Thyroid gland (tissue), 4 donors: ENCODE results near the gene ATF6. TPM values are rescaled to one million over a fixed set of nuclear protein-coding genes. Genes with fewer than 3 reads are reported as not detected.
"Not testable (repeated sequence)": the region's sequence is repeated elsewhere in the genome, so short reads cannot be mapped to it uniquely, and the experiment has no call there.

Experiments used
- DNase-seq, 2 donors: peaks; one replicate each; pipeline ENCODE4 v3.0.0-alpha.2; 2019
- H3K27ac ChIP-seq, 3 donors: fragments of 200-600 bp; sonication (generic); 1 replicate in 2 of 3; 2 replicates in 1 of 3; pipeline ENCODE4 v1.5.1; 2016 to 2019; ENCODE audit warnings: mild to moderate bottlenecking in 1 of 3, moderate library complexity in 1 of 3
- H3K27me3 ChIP-seq: fragments of 200-600 bp; sonication (generic); one replicate; pipeline ENCODE4 v1.5.1; 2019
- H3K36me3 ChIP-seq, 2 donors: fragments of 200-600 bp; sonication (generic); one replicate each; pipeline ENCODE4 v1.5.1; 2016 to 2019
- H3K4me1 ChIP-seq, 2 donors: fragments of 200-600 bp; sonication (generic); one replicate each; pipeline ENCODE4 v1.5.1; 2017 to 2019
- H3K4me3 ChIP-seq, 3 donors: fragments of 200-600 bp; sonication (generic); replicated peaks in 1 of 3; 1 replicate in 2 of 3; 2 replicates in 1 of 3; pipeline ENCODE4 v1.5.1; 2016; ENCODE audit warnings: mild to moderate bottlenecking in 1 of 3
- H3K9me3 ChIP-seq: fragments of 200-600 bp; sonication (generic); one replicate; pipeline ENCODE4 v1.5.1; 2017
- POLR2A ChIP-seq, 2 donors: fragments of 450-650 bp; IDR thresholded peaks; one replicate each; pipeline ENCODE4 v1.6.1; 2017; ENCODE audit warnings: antibody characterized with exemption in 2 of 2, mild to moderate bottlenecking in 2 of 2, moderate library complexity in 1 of 2
- WGBS, 2 donors: methylation state at CpG; one replicate each; pipeline ENCODE4 v1.1.5; 2017; 5-methylcytosine and 5-hydroxymethylcytosine counted together
- intact Hi-C: fragments of 100-400 bp; cut with DNase I; formaldehyde crosslinking; loops from one replicate; pipeline ENCODE4 v1.15.1; 2023
- total RNA-seq, 4 donors: library from RNA; depleted of rRNA; stranded (reverse); fragments of >200 nt; gene quantifications; one replicate each; pipeline ENCODE4 v1.2.3, GENCODE V29; 2016
- TF ChIP-seq, protein P1 (sequence below), 6 experiments: fragments of 200-600 bp in 3 of 6; fragments of 450-650 bp in 3 of 6; sonication (generic) in 3 of 6; IDR thresholded peaks; one replicate each; pipeline ENCODE4 v1.5.1; 2016 to 2019; ENCODE audit warnings: antibody characterized with exemption in 6 of 6, mild to moderate bottlenecking in 2 of 6, inconsistent platforms in 1 of 6, moderate library complexity in 1 of 6

ATF6 gene
- total RNA-seq, 4 donors from 2014 or later = 35.8 to 45.6 (median 38.7) TPM

DNA sequence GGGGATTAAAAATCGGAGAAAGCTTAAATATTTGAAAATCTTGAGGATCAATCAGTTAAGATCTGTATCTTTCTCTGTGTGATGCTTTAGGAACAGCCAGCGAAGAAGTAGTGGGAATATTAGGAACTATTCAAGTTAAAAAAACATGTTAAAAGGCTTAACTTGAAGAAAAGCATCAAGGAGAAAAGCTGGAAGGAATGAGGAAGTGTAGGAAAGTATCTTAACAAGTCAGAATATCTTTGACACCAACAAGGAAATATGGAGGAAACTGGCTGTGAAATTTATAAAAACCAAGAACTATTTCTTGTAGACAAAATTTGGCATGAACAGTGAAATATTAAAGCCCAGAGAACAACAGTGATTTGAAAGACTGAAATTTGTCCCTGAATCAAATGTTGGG lies 60.4 kb downstream of the ATF6 start:
- DNase-seq = no peak
- H3K4me3 ChIP-seq = no peak overlapping the region
- H3K4me1 ChIP-seq = no peaks in the 10 kb centered on the region
- TF ChIP-seq POLR2A (IDR thresholded peaks at IDR 0.05) = no peak
- TF ChIP-seq, protein P1, sequence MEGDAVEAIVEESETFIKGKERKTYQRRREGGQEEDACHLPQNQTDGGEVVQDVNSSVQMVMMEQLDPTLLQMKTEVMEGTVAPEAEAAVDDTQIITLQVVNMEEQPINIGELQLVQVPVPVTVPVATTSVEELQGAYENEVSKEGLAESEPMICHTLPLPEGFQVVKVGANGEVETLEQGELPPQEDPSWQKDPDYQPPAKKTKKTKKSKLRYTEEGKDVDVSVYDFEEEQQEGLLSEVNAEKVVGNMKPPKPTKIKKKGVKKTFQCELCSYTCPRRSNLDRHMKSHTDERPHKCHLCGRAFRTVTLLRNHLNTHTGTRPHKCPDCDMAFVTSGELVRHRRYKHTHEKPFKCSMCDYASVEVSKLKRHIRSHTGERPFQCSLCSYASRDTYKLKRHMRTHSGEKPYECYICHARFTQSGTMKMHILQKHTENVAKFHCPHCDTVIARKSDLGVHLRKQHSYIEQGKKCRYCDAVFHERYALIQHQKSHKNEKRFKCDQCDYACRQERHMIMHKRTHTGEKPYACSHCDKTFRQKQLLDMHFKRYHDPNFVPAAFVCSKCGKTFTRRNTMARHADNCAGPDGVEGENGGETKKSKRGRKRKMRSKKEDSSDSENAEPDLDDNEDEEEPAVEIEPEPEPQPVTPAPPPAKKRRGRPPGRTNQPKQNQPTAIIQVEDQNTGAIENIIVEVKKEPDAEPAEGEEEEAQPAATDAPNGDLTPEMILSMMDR (IDR thresholded peaks at IDR 0.05) = no peak
- 86 to 87% methylated on average over 2 of the region's 2 CpGs for WGBS, 2 donors
- no peaks in the 10 kb centered on the region for H3K27me3 ChIP-seq
- H3K36me3 ChIP-seq = no peaks in the 10 kb centered on the region
- no peak overlapping the region for H3K27ac ChIP-seq
- H3K9me3 ChIP-seq = no peaks in the 10 kb centered on the region
- intact Hi-C loops = no loop called here

DNA sequence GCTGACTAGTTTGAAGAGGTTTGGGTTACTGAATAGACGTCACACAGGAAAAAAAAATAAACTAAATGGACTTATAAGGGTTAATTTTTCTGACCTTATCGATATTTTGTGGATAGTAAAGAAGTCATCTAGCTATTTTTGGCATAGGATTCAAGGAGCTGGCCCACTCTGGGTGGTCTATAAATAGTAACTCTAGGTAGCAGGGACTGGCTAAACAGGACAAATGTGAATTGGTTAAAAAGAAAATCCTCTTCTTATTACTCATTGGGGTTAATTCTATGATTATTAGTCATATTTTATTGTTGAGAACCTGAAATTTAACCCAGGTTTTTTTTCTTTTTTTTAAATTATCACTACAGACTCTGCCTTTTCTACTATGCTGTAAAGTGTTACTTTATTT lies 61.7 kb downstream of the ATF6 start:
- no peak overlapping the region for H3K27ac ChIP-seq
- no peak for DNase-seq
- no peaks in the 10 kb centered on the region for H3K36me3 ChIP-seq
- intact Hi-C loops = no loop called here
- H3K4me1 ChIP-seq = no peaks in the 10 kb centered on the region
- no peaks in the 10 kb centered on the region for H3K27me3 ChIP-seq
- H3K4me3 ChIP-seq = no peak overlapping the region
- no peaks in the 10 kb centered on the region for H3K9me3 ChIP-seq
- WGBS, 2 donors = 58 to 60% methylated on average over 2 of the region's 2 CpGs
- TF ChIP-seq POLR2A (IDR thresholded peaks at IDR 0.05) = no peak
- TF ChIP-seq, protein P1 (IDR thresholded peaks at IDR 0.05) = no peak

DNA sequence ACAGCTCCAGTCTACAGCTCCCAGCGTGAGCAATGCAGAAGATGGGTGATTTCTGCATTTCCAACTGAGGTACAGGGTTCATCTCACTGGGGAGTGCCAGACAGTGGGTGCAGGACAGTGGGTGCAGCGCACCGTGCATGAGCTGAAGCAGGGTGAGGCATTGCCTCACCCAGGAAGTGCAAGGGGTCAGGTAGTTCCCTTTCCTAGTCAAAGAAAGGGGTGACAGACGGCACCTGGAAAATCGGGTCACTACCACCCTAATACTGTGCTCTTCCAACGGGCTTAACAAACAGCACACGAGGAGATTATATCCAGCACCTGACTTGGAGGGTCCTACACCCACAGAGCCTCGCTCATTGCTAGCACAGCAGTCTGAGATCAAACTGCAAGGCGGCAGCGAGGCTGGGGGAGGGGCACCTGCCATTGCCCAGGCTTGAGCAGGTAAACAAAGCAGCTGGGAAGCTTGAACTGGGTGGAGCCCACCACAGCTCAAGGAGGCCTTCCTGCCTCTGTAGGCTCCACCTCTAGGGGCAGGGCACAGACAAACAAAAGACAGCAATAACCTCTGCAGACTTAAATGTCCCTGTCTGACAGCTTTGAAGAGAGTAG lies 66.3 kb downstream of the ATF6 start:
- H3K4me1 ChIP-seq, H3K4me3 ChIP-seq, H3K27me3 ChIP-seq, DNase-seq, intact Hi-C loops, H3K9me3 ChIP-seq, H3K27ac ChIP-seq, H3K36me3 ChIP-seq: not testable (repeated sequence)
- WGBS, 2 donors = 92 to 96% methylated on average over 8 to 10 of the region's 10 CpGs

DNA sequence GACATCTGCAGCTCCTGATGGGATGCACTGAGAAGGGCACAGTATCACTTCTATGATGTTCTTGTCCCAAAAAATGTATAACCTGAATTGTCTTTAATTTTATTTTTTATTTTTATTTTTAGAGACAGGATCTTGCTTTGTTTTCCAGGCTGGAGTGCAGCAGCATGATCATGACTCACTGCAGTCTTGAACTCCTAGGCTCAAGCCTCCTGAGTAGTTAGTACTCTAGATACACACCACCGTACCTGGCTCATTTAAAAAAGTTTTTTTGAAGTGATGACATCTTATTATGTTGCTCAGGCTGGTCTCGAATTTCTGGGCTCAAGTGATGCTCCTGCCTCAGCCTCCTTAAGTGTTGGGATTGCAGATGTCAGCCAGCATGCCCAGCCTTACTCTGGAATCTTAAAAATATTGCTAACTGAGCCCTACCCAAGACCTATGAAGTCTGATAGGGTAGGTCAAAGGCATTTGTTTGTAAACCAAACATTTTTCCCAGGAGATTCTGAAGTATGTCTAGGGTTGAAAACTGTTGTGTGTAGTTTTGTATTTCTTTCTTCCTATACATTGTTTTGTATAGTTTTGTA lies 68.9 kb downstream of the ATF6 start:
- peaks cover 3 to 10% of the 10 kb centered on the region in 2 donors for H3K4me1 ChIP-seq
- WGBS, 2 donors = 79 to 82% methylated on average over 2 of the region's 2 CpGs
- TF ChIP-seq POLR2A (IDR thresholded peaks at IDR 0.05) = no peak
- TF ChIP-seq, protein P1 (IDR thresholded peaks at IDR 0.05) = no peak
- H3K27ac ChIP-seq = no peak overlapping the region
- no peaks in the 10 kb centered on the region for H3K9me3 ChIP-seq
- no peaks in the 10 kb centered on the region for H3K36me3 ChIP-seq
- no peak for DNase-seq
- no peak overlapping the region for H3K4me3 ChIP-seq
- intact Hi-C loops = no loop called here
- H3K27me3 ChIP-seq = no peaks in the 10 kb centered on the region

DNA sequence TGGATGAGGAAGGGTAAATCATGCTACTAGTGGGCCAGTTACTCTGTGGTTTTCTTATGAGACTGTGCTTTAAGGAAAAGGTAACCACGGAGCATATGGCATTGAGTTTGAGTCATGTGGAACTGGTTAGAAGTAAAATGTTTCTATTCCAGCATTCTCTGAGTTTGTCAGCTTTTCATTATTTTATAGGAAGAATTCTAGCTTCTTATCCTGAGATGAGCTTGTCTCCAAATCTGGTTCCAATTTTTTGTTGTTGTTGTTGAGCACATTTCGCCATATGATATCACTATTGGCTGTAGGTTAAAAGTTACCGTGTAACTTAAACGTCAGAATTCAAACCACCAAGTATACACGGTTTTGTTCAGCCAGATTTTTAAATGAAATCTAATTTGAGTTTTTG lies 69.9 kb downstream of the ATF6 start:
- H3K4me1 ChIP-seq = peaks cover 8 to 18% of the 10 kb centered on the region in 2 donors
- H3K36me3 ChIP-seq = no peaks in the 10 kb centered on the region
- WGBS, 2 donors = 78 to 92% methylated on average over 5 of the region's 5 CpGs
- intact Hi-C loops = no loop called here
- H3K27me3 ChIP-seq = no peaks in the 10 kb centered on the region
- no peak overlapping the region for H3K4me3 ChIP-seq
- H3K9me3 ChIP-seq = no peaks in the 10 kb centered on the region
- no peak for TF ChIP-seq POLR2A (IDR thresholded peaks at IDR 0.05)
- TF ChIP-seq, protein P1 (IDR thresholded peaks at IDR 0.05) = no peak
- no peak overlapping the region for H3K27ac ChIP-seq
- DNase-seq = no peak
